HG03103 (cell line): Measurements from ENCODE around the gene SIT1.
A peak's percentile ranks its signal among the peaks of the same experiment; 100 is the strongest.

Experiments used
- ATAC-seq: cut with Tn5 transposase; IDR thresholded peaks from one replicate; pipeline ENCODE4 v1.9.1; 2021; ENCODE audit warnings: low read depth; ENCODE audit not compliant: unreplicated experiment

Gene SIT1

DNA sequence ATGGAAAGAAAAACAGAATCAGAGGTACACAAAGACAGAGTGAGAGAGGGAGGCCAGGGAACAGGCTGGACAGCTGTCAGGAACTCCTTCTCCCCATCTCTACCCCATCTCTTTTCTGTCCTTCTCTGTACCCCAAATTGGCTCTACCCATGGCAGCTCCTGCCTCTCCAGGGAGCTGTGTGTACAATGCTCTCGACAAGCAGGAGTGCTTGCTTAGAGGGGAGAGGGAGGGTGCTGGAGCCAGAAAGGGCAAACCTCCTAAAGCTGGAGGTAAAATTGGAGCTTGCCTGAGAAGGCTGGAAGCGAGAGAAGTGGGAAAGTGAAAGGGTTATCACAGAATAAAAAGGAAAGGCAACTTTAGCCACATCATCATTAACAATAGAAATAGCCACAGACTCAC is 32.6 kb upstream of the SIT1 start:
- no peak for ATAC-seq

- no peak for ATAC-seq
Observed at GRCh38 chr9:35682520-35683315, 32.0 kb upstream of the SIT1 start.

DNA sequence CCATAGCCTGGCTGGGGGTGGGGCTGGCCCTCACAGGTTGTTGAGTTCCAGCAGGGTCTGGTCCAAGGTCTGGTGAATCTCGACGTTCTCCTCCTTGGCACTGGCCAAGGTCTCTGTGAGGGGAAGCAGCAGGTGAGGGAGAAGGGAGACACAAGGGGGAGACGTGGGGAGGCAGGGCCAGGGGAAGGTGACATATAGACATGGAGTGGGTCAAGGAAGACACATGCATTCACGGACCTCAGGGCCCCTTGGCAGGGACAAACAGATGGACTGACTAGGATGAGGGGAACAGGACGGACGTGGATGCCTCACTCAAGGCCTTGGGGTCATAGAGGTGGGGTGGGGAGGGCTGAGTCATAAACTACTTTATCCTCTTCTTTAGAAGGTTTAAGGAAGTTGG is 31.3 kb upstream of the SIT1 start:
- no peak for ATAC-seq

GRCh38 chr9:35681341-35682002 is 30.7 kb upstream of the SIT1 start:
- no peak for ATAC-seq

DNA sequence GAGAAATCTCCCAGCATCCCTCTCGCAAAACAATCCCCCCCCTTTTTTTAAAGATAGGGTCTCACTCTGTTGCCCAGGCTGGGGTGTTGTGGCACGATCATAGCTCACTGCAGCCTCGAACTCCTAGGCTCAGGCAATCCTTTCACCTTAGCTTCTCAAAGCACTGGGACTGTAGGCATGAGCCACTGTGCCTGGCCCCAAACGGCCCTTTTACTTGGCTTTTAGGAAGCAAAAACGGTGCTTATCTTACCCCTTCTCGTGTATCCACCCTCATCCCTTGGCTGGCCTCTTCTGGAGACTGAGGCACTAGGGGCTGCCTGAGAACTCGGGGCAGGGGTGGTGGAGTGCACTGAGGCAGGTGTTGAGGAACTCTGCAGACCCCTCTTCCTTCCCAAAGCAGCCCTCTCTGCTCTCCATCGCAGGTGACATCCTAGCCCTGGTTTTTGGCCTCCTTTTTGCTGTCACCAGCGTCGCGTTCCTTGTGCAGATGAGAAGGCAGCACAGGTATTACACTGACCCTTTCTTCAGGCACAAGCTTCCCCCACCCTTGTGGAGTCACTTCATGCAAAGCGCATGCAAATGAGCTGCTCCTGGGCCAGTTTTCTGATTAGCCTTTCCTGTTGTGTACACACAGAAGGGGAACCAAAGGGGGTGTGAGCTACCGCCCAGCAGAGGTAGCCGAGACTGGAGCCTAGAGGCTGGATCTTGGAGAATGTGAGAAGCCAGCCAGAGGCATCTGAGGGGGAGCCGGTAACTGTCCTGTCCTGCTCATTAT is 29.8 kb upstream of the SIT1 start:
- no peak for ATAC-seq

DNA sequence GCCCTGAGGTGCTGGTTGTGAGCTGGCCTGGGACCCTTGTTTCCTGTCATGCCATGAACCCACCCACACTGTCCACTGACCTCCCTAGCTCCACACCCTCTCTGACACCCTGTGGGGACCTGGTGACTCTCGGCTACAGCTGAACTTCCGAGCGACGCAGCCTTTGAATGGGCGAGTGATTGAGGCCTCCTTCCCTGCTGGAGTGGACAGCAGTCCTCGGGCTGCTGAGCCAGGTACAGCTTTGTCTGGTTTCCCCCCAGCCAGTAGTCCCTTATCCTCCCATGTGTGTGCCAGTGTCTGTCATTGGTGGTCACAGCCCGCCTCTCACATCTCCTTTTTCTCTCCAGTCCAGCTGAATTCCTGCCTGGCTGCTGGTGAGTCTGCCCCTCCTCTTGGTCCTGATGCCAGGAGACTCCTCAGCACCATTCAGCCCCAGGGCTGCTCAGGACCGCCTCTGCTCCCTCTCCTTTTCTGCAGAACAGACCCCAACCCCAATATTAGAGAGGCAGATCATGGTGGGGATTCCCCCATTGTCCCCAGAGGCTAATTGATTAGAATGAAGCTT is 29.1 kb upstream of the SIT1 start:
- ATAC-seq = no peak

DNA sequence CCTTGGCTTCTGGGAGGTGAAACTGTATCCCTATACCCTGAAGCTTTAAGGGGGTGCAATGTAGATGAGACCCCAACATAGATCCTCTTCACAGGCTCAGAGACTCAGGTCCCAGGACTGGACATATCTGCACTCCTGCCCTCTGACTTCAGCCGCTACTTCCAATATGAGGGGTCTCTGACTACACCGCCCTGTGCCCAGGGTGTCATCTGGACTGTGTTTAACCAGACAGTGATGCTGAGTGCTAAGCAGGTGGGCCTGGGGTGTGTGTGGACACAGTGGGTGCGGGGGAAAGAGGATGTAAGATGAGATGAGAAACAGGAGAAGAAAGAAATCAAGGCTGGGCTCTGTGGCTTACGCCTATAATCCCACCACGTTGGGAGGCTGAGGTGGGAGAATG is 28.4 kb upstream of the SIT1 start:
- no peak for ATAC-seq

GRCh38 chr9:35675732-35676392 is 25.1 kb upstream of the SIT1 start:
- no peak for ATAC-seq

DNA sequence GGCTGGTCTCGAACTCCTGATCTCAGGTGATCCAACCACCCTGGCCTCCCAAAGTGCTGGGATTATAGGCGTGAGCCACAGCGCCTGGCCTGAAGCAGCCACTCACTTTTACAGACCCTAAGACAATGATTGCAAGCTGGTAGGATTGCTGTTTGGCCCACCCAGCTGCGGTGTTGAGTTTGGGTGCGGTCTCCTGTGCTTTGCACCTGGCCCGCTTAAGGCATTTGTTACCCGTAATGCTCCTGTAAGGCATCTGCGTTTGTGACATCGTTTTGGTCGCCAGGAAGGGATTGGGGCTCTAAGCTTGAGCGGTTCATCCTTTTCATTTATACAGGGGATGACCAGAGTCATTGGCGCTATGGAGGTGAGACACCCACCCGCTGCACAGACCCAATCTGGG is 24.5 kb upstream of the SIT1 start:
- no peak for ATAC-seq

DNA sequence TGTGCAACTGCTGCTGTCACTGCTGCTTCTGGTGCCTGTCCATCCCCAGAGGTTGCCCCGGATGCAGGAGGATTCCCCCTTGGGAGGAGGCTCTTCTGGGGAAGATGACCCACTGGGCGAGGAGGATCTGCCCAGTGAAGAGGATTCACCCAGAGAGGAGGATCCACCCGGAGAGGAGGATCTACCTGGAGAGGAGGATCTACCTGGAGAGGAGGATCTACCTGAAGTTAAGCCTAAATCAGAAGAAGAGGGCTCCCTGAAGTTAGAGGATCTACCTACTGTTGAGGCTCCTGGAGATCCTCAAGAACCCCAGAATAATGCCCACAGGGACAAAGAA is 23.3 kb upstream of the SIT1 start:
- ATAC-seq = no peak

GRCh38 chr9:35673132-35674024 is 22.6 kb upstream of the SIT1 start, which contains the start of gene CA9:
CA9 (plus strand) TSS chr9:35673928; CDS start chr9:35673960, 32 bp downstream.
- ATAC-seq = no peak

DNA sequence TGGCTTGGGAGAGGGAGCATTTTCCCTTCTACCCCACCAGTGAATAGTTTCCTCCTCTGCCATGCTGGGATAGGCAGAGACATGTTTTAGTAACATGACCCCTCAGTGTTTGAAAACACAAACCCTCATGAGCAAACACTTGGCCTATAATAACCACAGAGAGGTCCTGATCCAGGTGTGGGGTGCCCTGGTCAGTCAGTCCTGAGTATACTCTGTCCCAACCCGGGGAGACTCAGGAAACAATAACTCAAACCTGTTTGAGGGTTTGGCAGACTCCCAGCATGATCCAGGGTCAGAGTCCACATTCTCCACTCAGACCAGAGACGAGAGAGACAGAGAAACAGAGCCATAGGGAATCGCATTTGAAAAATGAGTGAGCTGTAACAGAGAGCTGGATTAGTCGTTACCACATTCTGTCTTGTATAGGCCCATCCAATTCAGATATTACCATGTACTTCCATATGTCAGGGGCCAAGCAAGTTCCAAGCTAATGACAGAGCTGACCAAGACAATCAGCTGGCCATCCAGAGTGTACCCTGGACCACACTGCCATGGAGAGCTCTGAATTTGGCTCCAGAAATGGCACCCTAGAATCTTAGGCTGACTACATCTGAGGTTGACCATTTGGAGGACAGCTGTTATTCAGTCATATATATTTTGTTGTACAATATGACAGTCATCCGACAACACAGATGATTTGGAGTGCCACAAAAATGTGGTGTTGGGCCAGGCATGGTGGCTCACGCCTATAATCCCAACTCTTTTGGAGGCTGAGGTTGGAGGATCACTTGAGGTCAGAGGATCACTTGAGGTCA is 18.8 kb upstream of the SIT1 start:
- no peak for ATAC-seq

DNA sequence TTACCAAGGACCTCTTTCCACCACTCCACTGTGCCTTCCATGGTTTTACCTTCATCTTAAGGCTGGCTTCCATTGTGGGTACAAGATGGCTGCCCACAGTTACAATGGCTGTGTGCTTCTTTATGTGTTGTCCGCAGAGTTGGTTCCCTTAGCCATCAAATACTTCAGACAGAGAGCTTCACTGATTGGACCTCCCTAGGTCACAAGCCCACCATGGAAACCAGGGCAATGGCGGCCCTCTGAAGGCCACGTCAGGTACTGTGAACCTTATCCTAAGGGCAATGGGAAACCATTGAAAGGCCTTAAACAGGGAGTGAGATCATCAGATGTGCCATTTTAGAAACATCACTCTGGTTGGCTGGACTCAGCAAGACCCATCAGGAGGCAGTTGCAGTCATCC is 17.2 kb upstream of the SIT1 start:
- no peak for ATAC-seq

DNA sequence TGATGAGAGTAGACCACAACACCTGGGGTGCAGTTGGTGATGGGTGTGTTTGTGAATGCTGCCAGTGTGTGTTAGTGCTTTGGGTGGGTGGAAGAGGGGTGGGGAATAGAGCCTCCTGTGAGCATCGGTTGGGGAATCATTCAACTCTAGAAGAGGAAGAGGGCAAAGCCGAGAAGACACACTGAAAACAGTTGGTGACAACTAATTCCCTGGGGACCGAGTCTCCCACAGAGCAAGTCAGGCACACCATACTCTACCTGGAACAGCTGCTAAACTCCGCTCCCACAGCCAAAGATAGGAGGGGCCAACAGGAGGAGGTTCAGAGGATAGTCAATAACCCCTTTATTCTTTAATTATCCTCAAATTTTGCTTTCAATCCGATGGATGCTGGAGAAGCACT is 15.8 kb upstream of the SIT1 start:
- no peak for ATAC-seq

DNA sequence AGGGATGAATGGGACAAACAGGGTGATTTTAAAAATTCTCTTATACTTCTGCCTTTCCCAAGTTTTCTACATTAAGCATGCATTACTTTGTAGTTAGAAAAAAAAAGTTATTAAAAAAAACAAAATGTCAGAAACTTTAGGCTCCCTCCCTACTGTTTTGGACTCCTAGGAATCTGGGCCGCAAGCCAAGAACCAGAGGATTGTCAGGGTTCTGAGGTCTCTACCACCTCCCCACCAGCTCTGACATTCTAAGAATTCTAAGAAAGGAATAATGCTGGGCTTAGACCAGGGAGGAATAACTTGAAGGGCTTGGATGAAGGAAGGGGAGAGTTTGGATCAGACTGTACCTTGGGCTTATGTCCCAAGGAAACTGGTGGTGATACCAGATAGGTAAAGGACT is 15.3 kb upstream of the SIT1 start:
- no peak for ATAC-seq

DNA sequence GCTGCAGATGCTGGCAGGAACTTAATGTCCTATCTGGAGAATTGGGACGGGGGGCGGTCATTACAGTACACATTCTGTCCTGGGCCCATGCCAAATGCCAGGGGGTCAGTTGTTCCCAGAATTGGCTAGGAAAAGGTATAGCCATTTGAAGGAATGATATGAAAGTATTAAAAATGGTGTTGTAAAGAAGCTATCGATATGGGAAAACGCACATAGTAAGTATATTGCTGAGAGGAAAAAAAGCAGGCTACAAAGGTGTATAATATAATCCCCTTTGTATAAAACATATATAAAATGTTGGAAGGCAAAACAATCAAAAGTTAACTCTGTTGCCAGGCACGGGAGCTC is 14.7 kb upstream of the SIT1 start:
- ATAC-seq = no peak

GRCh38 chr9:35664531-35665470 is 14.1 kb upstream of the SIT1 start, which contains the start of gene ARHGEF39:
ARHGEF39 (minus strand) TSS chr9:35665195; CDS start chr9:35665169, 26 bp downstream.
- ATAC-seq = peak; percentile 54

GRCh38 chr9:35662437-35662836 is 11.7 kb upstream of the SIT1 start:
- no peak for ATAC-seq
